Mesendoderm (in vitro differentiated cells): ENCODE results near the gene EPN2.

Source experiments
- DNase-seq: peaks from one replicate; pipeline ENCODE4 v3.0.0; 2013
- H2AK5ac ChIP-seq: 2 replicates; pipeline ENCODE4 v1.6.1; 2013; ENCODE audit warnings: low read length, inconsistent platforms
- H2BK120ac ChIP-seq: 2 replicates; pipeline ENCODE4 v1.6.1; 2013; ENCODE audit warnings: low read depth, mild to moderate bottlenecking, low read length, moderate library complexity, mixed read lengths
- H2BK15ac ChIP-seq: replicated peaks from 2 replicates; pipeline ENCODE4 v1.6.1; 2013; ENCODE audit warnings: low read depth, mild to moderate bottlenecking, moderate library complexity
- H2BK5ac ChIP-seq: 2 replicates; pipeline ENCODE4 v1.6.1; 2013; ENCODE audit warnings: low read length, inconsistent platforms
- H3K18ac ChIP-seq: 2 replicates; pipeline ENCODE4 v1.6.1; 2013; ENCODE audit warnings: mild to moderate bottlenecking, low read length, mixed read lengths
- H3K23ac ChIP-seq: one replicate; pipeline ENCODE4 v1.6.1; 2013; ENCODE audit warnings: low read length
- H3K27ac ChIP-seq: 2 replicates; pipeline ENCODE4 v1.5.1; 2013; ENCODE audit warnings: low read depth, mild to moderate bottlenecking, inconsistent platforms, low read length, moderate library complexity
- H3K27me3 ChIP-seq: 2 replicates; pipeline ENCODE4 v1.6.1; 2013; ENCODE audit warnings: low read length, control low read depth, mild to moderate bottlenecking, inconsistent platforms; ENCODE audit not compliant: insufficient read depth, poor library complexity
- H3K36me3 ChIP-seq: 2 replicates; pipeline ENCODE4 v1.6.1; 2013; ENCODE audit warnings: low read length, inconsistent platforms; ENCODE audit not compliant: control insufficient read depth, insufficient read depth
- H3K4ac ChIP-seq: one replicate; pipeline ENCODE4 v1.6.1; 2013; ENCODE audit warnings: low read depth, mild to moderate bottlenecking, low read length, moderate library complexity
- H3K4me1 ChIP-seq: 2 replicates; pipeline ENCODE4 v1.6.1; 2013; ENCODE audit warnings: low read depth, low read length, inconsistent platforms; ENCODE audit not compliant: control insufficient read depth
- H3K4me2 ChIP-seq: 2 replicates; pipeline ENCODE4 v1.6.1; 2013; ENCODE audit warnings: low read length
- H3K4me3 ChIP-seq: 2 replicates; pipeline ENCODE4 v1.5.1; 2013; ENCODE audit warnings: mild to moderate bottlenecking, low read length
- H3K56ac ChIP-seq: one replicate; pipeline ENCODE4 v1.6.1; 2013; ENCODE audit warnings: low read length
- H3K79me1 ChIP-seq: 2 replicates; pipeline ENCODE4 v1.6.1; 2013; ENCODE audit warnings: low read length, inconsistent platforms
- H3K79me2 ChIP-seq: 2 replicates; pipeline ENCODE4 v1.6.1; 2013; ENCODE audit warnings: mild to moderate bottlenecking, low read length; ENCODE audit not compliant: control insufficient read depth, insufficient read depth
- H3K9ac ChIP-seq: 2 replicates; pipeline ENCODE4 v1.6.1; 2013; ENCODE audit warnings: low read length, inconsistent platforms
- H4K5ac ChIP-seq: one replicate; pipeline ENCODE4 v1.6.1; 2013; ENCODE audit warnings: low read length
- H4K8ac ChIP-seq: one replicate; pipeline ENCODE4 v1.6.1; 2013; ENCODE audit warnings: low read depth, mild to moderate bottlenecking, control low read depth, low read length, moderate library complexity
- WGBS: extraction: QIAGEN DNeasy Blood & Tissue Kit; methylation state at CpG from one replicate; pipeline ENCODE4 v1.1.7; 2013; ENCODE audit warnings: low lambda C conversion rate, missing lambda C conversion rate; ENCODE audit not compliant: insufficient coverage; ENCODE audit errors: extremely low coverage; 5-methylcytosine and 5-hydroxymethylcytosine counted together

Gene EPN2

DNA sequence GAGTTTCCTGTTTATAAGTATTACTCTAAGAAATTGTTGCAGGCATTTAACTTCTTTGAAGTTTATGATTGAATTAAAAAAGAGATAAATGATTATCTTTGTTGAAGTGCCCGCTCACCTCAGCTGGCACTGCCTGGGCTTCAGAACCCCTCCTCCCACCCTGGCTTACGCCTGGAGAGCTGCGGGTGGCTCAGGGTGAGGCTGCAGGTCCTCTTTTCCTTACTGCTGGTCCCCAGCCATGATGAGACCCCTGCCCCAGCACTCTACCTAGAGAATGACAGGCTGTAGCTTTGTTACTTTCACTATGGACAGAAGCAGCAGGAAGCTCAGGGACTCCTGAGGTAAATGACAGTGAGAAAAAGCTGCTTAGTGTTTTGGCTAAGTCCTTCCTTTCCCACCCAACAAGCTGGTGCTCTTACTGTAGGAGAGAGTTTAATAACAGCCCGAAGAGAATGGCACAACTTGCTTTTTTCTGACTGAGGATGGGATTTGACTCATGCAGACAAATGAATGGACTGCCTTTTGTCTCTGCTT, 62.1 kb downstream of the EPN2 start:
- no CpG with 5 or more reads among the region's 4 CpGs for WGBS
- Histone ChIP-seq H3K79me2 (no peaks in the 10 kb centered on the region), H3K79me1 (peaks cover 10% of the 10 kb centered on the region), H3K56ac (no peak overlapping the region), H2AK5ac (no peak overlapping the region), H3K4ac (no peak overlapping the region), H2BK120ac (no peak overlapping the region), H3K18ac (no peak overlapping the region), H2BK5ac (no peak overlapping the region), H3K4me1 (no peaks in the 10 kb centered on the region), H3K4me2 (no peak overlapping the region), H3K9ac (no peak overlapping the region), H4K8ac (no peak overlapping the region), H3K23ac (no peak overlapping the region), H4K5ac (no peak overlapping the region), H3K36me3 (no peaks in the 10 kb centered on the region), H3K27ac (no peak overlapping the region), H3K27me3 (no peaks in the 10 kb centered on the region), H3K4me3 (no peak overlapping the region), H2BK15ac (no peak overlapping the region)
- DNase-seq = no peak

DNA sequence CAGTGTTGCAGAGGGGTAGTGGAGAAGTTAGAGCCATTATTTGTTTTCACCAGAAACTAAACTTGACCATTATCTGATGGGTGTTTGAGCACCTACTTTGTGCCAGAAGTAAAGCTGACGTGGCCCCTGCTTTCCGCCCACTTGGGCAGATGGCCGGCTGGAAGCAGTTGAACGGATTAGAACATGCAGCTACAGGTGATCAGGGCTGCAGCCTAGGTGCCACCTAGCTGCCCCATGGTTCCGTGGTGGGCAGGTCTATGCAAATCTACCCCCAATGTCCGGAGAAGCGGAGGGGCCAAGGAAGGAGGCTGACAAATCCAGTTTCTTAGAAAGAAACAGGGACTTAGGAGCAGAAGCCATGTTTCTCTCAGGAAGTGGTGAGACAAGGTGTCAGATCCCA, 62.7 kb downstream of the EPN2 start:
- Histone ChIP-seq H3K18ac (no peak overlapping the region), H3K36me3 (no peaks in the 10 kb centered on the region), H3K4ac (no peak overlapping the region), H2BK5ac (no peak overlapping the region), H2BK15ac (no peak overlapping the region), H2BK120ac (no peak overlapping the region), H3K4me3 (no peak overlapping the region), H4K8ac (no peak overlapping the region), H3K79me2 (no peaks in the 10 kb centered on the region), H3K56ac (no peak overlapping the region), H2AK5ac (no peak overlapping the region), H3K4me2 (no peak overlapping the region), H3K27me3 (no peaks in the 10 kb centered on the region), H3K27ac (no peak overlapping the region), H3K9ac (no peak overlapping the region), H3K79me1 (peaks cover 14% of the 10 kb centered on the region), H3K23ac (no peak overlapping the region), H3K4me1 (no peaks in the 10 kb centered on the region), H4K5ac (no peak overlapping the region)
- DNase-seq = no peak
- no CpG with 5 or more reads among the region's 7 CpGs for WGBS

GRCh38 chr17:19301274-19301951, 64.2 kb downstream of the EPN2 start:
- no CpG with 5 or more reads among the region's 5 CpGs for WGBS
- no peak for DNase-seq
- no peak overlapping the region for H2BK120ac ChIP-seq

DNA sequence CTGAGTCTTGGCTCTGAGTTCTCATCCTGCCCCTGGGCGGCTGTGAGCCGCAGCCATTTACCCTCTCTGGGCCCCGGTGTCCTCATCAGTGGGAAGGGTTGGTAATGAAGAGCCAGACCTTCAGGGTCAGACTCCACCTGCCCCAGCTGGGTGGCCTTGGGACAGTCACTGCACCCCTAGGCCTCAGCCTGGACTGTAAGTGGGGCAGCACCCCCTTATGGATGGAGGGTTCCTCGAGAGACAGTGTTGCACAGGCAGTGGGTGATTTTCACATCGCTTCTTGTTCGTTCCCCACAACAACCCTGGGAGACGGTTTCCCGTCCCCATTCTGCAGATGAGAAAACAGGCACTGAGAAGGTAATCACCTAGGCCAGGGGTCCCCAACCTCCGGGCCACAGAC, 64.8 kb downstream of the EPN2 start:
- Histone ChIP-seq H3K27me3 (no peaks in the 10 kb centered on the region), H3K4me3 (no peak overlapping the region), H2BK15ac (no peak overlapping the region), H3K79me1 (peaks cover 15% of the 10 kb centered on the region), H3K4me2 (no peak overlapping the region), H2BK120ac (no peak overlapping the region), H4K5ac (no peak overlapping the region), H3K56ac (no peak overlapping the region), H3K23ac (no peak overlapping the region), H4K8ac (no peak overlapping the region), H3K27ac (no peak overlapping the region), H2AK5ac (no peak overlapping the region), H3K18ac (no peak overlapping the region), H3K4me1 (no peaks in the 10 kb centered on the region), H3K4ac (no peak overlapping the region), H3K9ac (no peak overlapping the region), H3K79me2 (no peaks in the 10 kb centered on the region), H2BK5ac (no peak overlapping the region), H3K36me3 (no peaks in the 10 kb centered on the region)
- no peak for DNase-seq
- WGBS = no CpG with 5 or more reads among the region's 9 CpGs

More at GRCh38 chr17:19301274-19301951, 64.2 kb downstream of the EPN2 start:
- Histone ChIP-seq H4K8ac (no peak overlapping the region), H2AK5ac (no peak overlapping the region), H2BK5ac (no peak overlapping the region), H3K27ac (no peak overlapping the region), H3K79me2 (no peaks in the 10 kb centered on the region), H3K79me1 (peaks cover 15% of the 10 kb centered on the region), H3K4me1 (no peaks in the 10 kb centered on the region), H3K23ac (no peak overlapping the region), H3K4me3 (no peak overlapping the region), H3K4me2 (no peak overlapping the region), H3K56ac (no peak overlapping the region), H3K27me3 (no peaks in the 10 kb centered on the region), H2BK15ac (no peak overlapping the region), H3K36me3 (no peaks in the 10 kb centered on the region), H3K18ac (no peak overlapping the region), H3K9ac (no peak overlapping the region), H4K5ac (no peak overlapping the region), H3K4ac (no peak overlapping the region)

GRCh38 chr17:19302791-19303331, 65.7 kb downstream of the EPN2 start:
- DNase-seq = no peak
- no peak overlapping the region for H3K27ac ChIP-seq

More at GRCh38 chr17:19302791-19303331, 65.7 kb downstream of the EPN2 start:
- H3K79me2 ChIP-seq = no peaks in the 10 kb centered on the region
- H3K4ac ChIP-seq = no peak overlapping the region
- no CpG with 5 or more reads among the region's 9 CpGs for WGBS
- H3K4me1 ChIP-seq = no peaks in the 10 kb centered on the region
- H2BK120ac ChIP-seq = no peak overlapping the region
- no peak overlapping the region for H4K5ac ChIP-seq
- no peaks in the 10 kb centered on the region for H3K36me3 ChIP-seq
- no peaks in the 10 kb centered on the region for H3K27me3 ChIP-seq
- H2BK5ac ChIP-seq = no peak overlapping the region
- no peak overlapping the region for H3K23ac ChIP-seq
- H3K4me3 ChIP-seq = no peak overlapping the region
- H2BK15ac ChIP-seq = no peak overlapping the region
- H3K79me1 ChIP-seq = peaks cover 12% of the 10 kb centered on the region
- H3K56ac ChIP-seq = no peak overlapping the region
- no peak overlapping the region for H3K4me2 ChIP-seq
- no peak overlapping the region for H4K8ac ChIP-seq
- H2AK5ac ChIP-seq = no peak overlapping the region
- no peak overlapping the region for H3K18ac ChIP-seq
- H3K9ac ChIP-seq = no peak overlapping the region
